H9 (cell line): ENCODE measurements around the gene SPSB3. TPM values are rescaled to one million over a fixed set of nuclear protein-coding genes. Genes with fewer than 3 reads are reported as not detected.

Source experiments
- DNase-seq: peaks from one replicate; pipeline ENCODE4 v3.0.0-alpha.2; 2017
- H2AFZ ChIP-seq: one replicate; pipeline ENCODE4 v1.6.1; 2013; ENCODE audit warnings: mild to moderate bottlenecking, low read length, control low read depth, moderate library complexity
- H2AK5ac ChIP-seq: 2 replicates; pipeline ENCODE4 v1.6.1; 2013; ENCODE audit warnings: low read length, control low read depth, mixed read lengths; ENCODE audit not compliant: insufficient read length
- H2BK120ac ChIP-seq: one replicate; pipeline ENCODE4 v1.6.1; 2013; ENCODE audit warnings: low read depth, mild to moderate bottlenecking, low read length, control low read depth, inconsistent platforms; ENCODE audit not compliant: poor library complexity, severe bottlenecking
- H2BK12ac ChIP-seq: 2 replicates; pipeline ENCODE4 v1.6.1; 2013; ENCODE audit warnings: low read length, control low read depth, mixed read lengths, low read depth; ENCODE audit not compliant: insufficient read length
- H2BK15ac ChIP-seq: 2 replicates; pipeline ENCODE4 v1.6.1; 2013; ENCODE audit warnings: low read depth, low read length, control low read depth
- H2BK20ac ChIP-seq: one replicate; pipeline ENCODE4 v1.6.1; 2013; ENCODE audit warnings: low read depth, mild to moderate bottlenecking, low read length, control low read depth, inconsistent platforms; ENCODE audit not compliant: poor library complexity, severe bottlenecking
- H2BK5ac ChIP-seq: 2 replicates; pipeline ENCODE4 v1.6.1; 2013; ENCODE audit warnings: low read length, control low read depth, mixed read lengths; ENCODE audit not compliant: insufficient read length
- H3K14ac ChIP-seq: 2 replicates; pipeline ENCODE4 v1.6.1; 2013; ENCODE audit warnings: low read length, control low read depth; ENCODE audit not compliant: insufficient read depth
- H3K18ac ChIP-seq: 2 replicates; pipeline ENCODE4 v1.6.1; 2013; ENCODE audit warnings: low read depth, mild to moderate bottlenecking, mixed read lengths, low read length, control low read depth; ENCODE audit not compliant: insufficient read length
- H3K23ac ChIP-seq: 2 replicates; pipeline ENCODE4 v1.6.1; 2013; ENCODE audit warnings: low read length, control low read depth, mixed read lengths, low read depth; ENCODE audit not compliant: insufficient read length
- H3K23me2 ChIP-seq: 2 replicates; pipeline ENCODE4 v1.6.1; 2013; ENCODE audit warnings: low read depth, mild to moderate bottlenecking, mixed read lengths, low read length, control low read depth; ENCODE audit not compliant: insufficient read length, poor library complexity, severe bottlenecking
- H3K27ac ChIP-seq: 2 replicates; pipeline ENCODE4 v1.5.1; 2013; ENCODE audit warnings: low read length, control low read depth, mixed read lengths, low read depth; ENCODE audit not compliant: insufficient read length
- H3K27me3 ChIP-seq: 2 replicates; pipeline ENCODE4 v1.6.1; 2013; ENCODE audit warnings: low read length, control low read depth, inconsistent platforms; ENCODE audit not compliant: insufficient read depth
- H3K4ac ChIP-seq: 2 replicates; pipeline ENCODE4 v1.6.1; 2013; ENCODE audit warnings: low read depth, mild to moderate bottlenecking, control low read depth, inconsistent platforms, low read length, moderate library complexity
- H3K4me1 ChIP-seq: 2 replicates; pipeline ENCODE4 v1.6.1; 2013; ENCODE audit warnings: low read length, control low read depth, inconsistent platforms; ENCODE audit not compliant: insufficient read depth
- H3K4me2 ChIP-seq: 2 replicates; pipeline ENCODE4 v1.6.1; 2013; ENCODE audit warnings: low read length, control low read depth, mixed read lengths; ENCODE audit not compliant: insufficient read length, insufficient read depth
- H3K56ac ChIP-seq: 2 replicates; pipeline ENCODE4 v1.6.1; 2013; ENCODE audit warnings: low read depth, mild to moderate bottlenecking, mixed read lengths, low read length, control low read depth; ENCODE audit not compliant: insufficient read length
- H3K79me1 ChIP-seq: 2 replicates; pipeline ENCODE4 v1.6.1; 2013; ENCODE audit warnings: low read depth, mild to moderate bottlenecking, moderate library complexity, low read length, control low read depth, inconsistent platforms; ENCODE audit not compliant: insufficient read depth, poor library complexity, severe bottlenecking
- H3K79me2 ChIP-seq: 2 replicates; pipeline ENCODE4 v1.6.1; 2013; ENCODE audit warnings: low read length, control low read depth, inconsistent platforms; ENCODE audit not compliant: insufficient read depth
- H3K9ac ChIP-seq: 2 replicates; pipeline ENCODE4 v1.6.1; 2013; ENCODE audit warnings: low read length, control low read depth, mixed read lengths; ENCODE audit not compliant: insufficient read length; ENCODE audit errors: extremely low read depth
- H3K9me3 ChIP-seq: one replicate; pipeline ENCODE4 v1.6.1; 2013; ENCODE audit warnings: low read depth, low read length, inconsistent platforms; ENCODE audit not compliant: control insufficient read depth
- H3T11ph ChIP-seq: one replicate; pipeline ENCODE4 v1.6.1; 2013; ENCODE audit warnings: mild to moderate bottlenecking, low read length, control low read depth, inconsistent platforms
- H4K20me1 ChIP-seq: one replicate; pipeline ENCODE4 v1.6.1; 2013; ENCODE audit not compliant: control insufficient read depth, insufficient read length, insufficient read depth
- H4K5ac ChIP-seq: 2 replicates; pipeline ENCODE4 v1.6.1; 2013; ENCODE audit warnings: low read depth, mild to moderate bottlenecking, mixed read lengths, low read length, control low read depth; ENCODE audit not compliant: insufficient read length
- H4K8ac ChIP-seq: replicated peaks from 2 replicates; pipeline ENCODE4 v1.6.1; 2013; ENCODE audit warnings: low read length, control low read depth, mixed read lengths, low read depth; ENCODE audit not compliant: insufficient read length
- H4K91ac ChIP-seq: 2 replicates; pipeline ENCODE4 v1.6.1; 2013; ENCODE audit warnings: low read depth, mild to moderate bottlenecking, moderate library complexity, mixed read lengths, low read length, control low read depth; ENCODE audit not compliant: insufficient read length
- H3K27ac Mint-ChIP-seq, 3 experiments: 2 replicates in 2 of 3; 3 replicates in 1 of 3; pipeline ENCODE4 v1.8.0; 2020 to 2021; ENCODE audit warnings: mixed read lengths in 3 of 3, mild to moderate bottlenecking in 1 of 3, moderate library complexity in 1 of 3
- H3K27me3 Mint-ChIP-seq: 2 replicates; pipeline ENCODE4 v1.8.0; 2021; ENCODE audit warnings: low read depth, mild to moderate bottlenecking, moderate library complexity, mixed read lengths
- H3K36me3 Mint-ChIP-seq, 3 experiments: 2 replicates in 2 of 3; 3 replicates in 1 of 3; pipeline ENCODE4 v1.8.0; 2020 to 2021; ENCODE audit warnings: low read depth in 3 of 3, mixed read lengths in 3 of 3; ENCODE audit not compliant: insufficient read depth in 1 of 3
- H3K4me1 Mint-ChIP-seq, 2 experiments: 2 replicates each; pipeline ENCODE4 v1.8.0; 2020; ENCODE audit warnings: mixed read lengths in 2 of 2
- H3K4me3 Mint-ChIP-seq, 2 experiments: 2 replicates in 1 of 2; 3 replicates in 1 of 2; pipeline ENCODE4 v1.8.0; 2020 to 2021; ENCODE audit warnings: mild to moderate bottlenecking in 2 of 2, mixed read lengths in 2 of 2, moderate library complexity in 1 of 2
- H3K9me3 Mint-ChIP-seq, 2 experiments: 2 replicates in 1 of 2; 3 replicates in 1 of 2; pipeline ENCODE4 v1.8.0; 2020; ENCODE audit warnings: mild to moderate bottlenecking in 2 of 2, mixed read lengths in 2 of 2, moderate library complexity in 1 of 2
- WGBS: extraction: QIAGEN DNeasy Blood & Tissue Kit; methylation state at CpG from one replicate; pipeline ENCODE4 v1.1.7; 2013; ENCODE audit warnings: missing lambda C conversion rate, low lambda C conversion rate, mixed read lengths; ENCODE audit not compliant: insufficient read length; ENCODE audit errors: extremely low coverage; 5-methylcytosine and 5-hydroxymethylcytosine counted together
- total RNA-seq: library from RNA; stranded (reverse); gene quantifications from 2 replicates; pipeline ENCODE4 v1.2.1, GENCODE V29; 2021
- TF ChIP-seq, protein P1 (sequence below): fragments of 200-600 bp; sonication (generic); conservative IDR thresholded peaks from 3 replicates; pipeline ENCODE4 v1.8.0; 2021; ENCODE audit warnings: antibody characterized with exemption, mild to moderate bottlenecking

Gene SPSB3
- total RNA-seq, 1 experiment from 2014 or later: 19.9 TPM

DNA sequence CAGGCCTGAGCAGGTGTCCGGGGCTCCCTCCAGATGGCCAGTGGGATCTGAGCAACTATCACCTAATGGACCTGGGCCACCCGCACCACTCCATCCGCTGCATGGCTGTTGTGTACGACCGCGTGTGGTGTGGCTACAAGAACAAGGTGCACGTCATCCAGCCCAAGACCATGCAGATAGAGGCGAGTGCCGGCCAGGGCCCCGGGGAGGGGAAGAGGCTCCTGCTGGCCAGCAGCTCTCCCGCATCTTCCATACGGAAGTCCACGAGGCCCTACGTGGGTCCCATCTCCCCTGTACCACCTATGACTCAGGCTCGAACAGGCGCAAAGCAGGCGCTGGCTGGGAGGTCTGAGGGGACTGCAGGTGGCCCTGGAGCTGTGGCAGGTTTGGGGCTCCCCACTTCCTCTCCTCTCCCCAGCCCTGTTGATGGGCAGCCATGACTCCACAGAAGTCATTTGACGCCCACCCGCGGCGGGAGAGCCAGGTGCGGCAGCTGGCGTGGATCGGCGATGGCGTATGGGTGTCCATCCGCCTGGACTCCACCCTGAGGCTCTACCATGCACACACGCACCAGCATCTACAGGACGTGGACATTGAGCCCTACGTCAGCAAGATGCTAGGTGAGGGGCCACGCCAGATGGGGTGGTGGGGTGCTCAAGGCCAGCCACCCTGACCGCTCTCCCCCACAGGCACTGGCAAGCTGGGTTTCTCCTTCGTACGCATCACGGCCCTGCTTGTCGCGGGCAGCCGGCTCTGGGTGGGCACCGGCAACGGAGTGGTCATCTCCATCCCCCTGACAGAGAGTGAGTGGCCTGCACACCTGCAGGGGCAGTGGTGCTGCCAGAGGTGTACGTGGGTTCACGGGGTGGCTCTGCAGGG lies 15.0 kb downstream of the SPSB3 start:
- Histone ChIP-seq H4K91ac (no peak overlapping the region), H4K20me1 (no peaks in the 10 kb centered on the region), H4K5ac (no peak overlapping the region), H3K23me2 (peaks cover 6% of the 10 kb centered on the region), H3K14ac (no peak overlapping the region), H3K4me2 (no peak overlapping the region), H4K8ac (no peak overlapping the region), H3K9ac (no peak overlapping the region), H2BK15ac (no peak overlapping the region), H2AK5ac (no peak overlapping the region), H3K4me1 (no peaks in the 10 kb centered on the region), H2BK5ac (no peak overlapping the region), H2BK20ac (no peak overlapping the region), H3K18ac (no peak overlapping the region), H3T11ph (no peak overlapping the region), H3K4ac (no peak overlapping the region), H3K23ac (no peak overlapping the region), H2BK12ac (no peak overlapping the region), H3K79me1 (no peaks in the 10 kb centered on the region), H3K27me3 (no peaks in the 10 kb centered on the region), H3K9me3 (no peaks in the 10 kb centered on the region), H2AFZ (no peak overlapping the region), H3K79me2 (no peaks in the 10 kb centered on the region; the same call in 1 of the 2 replicates), H3K27ac (no peak overlapping the region), H3K56ac (no peak overlapping the region), H2BK120ac (no peak overlapping the region)
- Mint-ChIP-seq H3K4me1 (peaks cover 3 to 14% of the 10 kb centered on the region in 2 experiments), H3K27me3 (no peaks in the 10 kb centered on the region; the same call in 1 of the 2 replicates), H3K36me3 (peaks cover 10 to 36% (median 31%) of the 10 kb centered on the region in 3 experiments; a peak in 6 of 7 replicates), H3K4me3 (no peak overlapping the region), H3K9me3 (no peaks in the 10 kb centered on the region), H3K27ac (no peak overlapping the region)
- no CpG with 5 or more reads among the region's 42 CpGs for WGBS
- TF ChIP-seq, protein P1, sequence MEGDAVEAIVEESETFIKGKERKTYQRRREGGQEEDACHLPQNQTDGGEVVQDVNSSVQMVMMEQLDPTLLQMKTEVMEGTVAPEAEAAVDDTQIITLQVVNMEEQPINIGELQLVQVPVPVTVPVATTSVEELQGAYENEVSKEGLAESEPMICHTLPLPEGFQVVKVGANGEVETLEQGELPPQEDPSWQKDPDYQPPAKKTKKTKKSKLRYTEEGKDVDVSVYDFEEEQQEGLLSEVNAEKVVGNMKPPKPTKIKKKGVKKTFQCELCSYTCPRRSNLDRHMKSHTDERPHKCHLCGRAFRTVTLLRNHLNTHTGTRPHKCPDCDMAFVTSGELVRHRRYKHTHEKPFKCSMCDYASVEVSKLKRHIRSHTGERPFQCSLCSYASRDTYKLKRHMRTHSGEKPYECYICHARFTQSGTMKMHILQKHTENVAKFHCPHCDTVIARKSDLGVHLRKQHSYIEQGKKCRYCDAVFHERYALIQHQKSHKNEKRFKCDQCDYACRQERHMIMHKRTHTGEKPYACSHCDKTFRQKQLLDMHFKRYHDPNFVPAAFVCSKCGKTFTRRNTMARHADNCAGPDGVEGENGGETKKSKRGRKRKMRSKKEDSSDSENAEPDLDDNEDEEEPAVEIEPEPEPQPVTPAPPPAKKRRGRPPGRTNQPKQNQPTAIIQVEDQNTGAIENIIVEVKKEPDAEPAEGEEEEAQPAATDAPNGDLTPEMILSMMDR: no peak
- no peak for DNase-seq
